IMR-90 (cell line): ENCODE data around the gene TRIM38. TPM values are rescaled to one million over a fixed set of nuclear protein-coding genes. Genes with fewer than 3 reads are reported as not detected.

ENCODE experiments used
- ATAC-seq: fragments of 200-7000 bp; cut with Tn5 transposase; 2 replicates; pipeline ENCODE4 v1.9.1; 2020; ENCODE audit warnings: low read depth, mild to moderate bottlenecking, moderate library complexity
- BruUV-seq: library from RNA; stranded (reverse); fragments of 400-500 nt; replicated peaks from 2 replicates; lab custom pipeline; 2021; lab: Mats Ljungman, UMichigan
- CTCF ChIA-PET: fragments of 300-600 bp; formaldehyde crosslinking; extraction: SDS; loops from one replicate; lab custom pipeline; 2021; ENCODE audit warnings: antibody characterized with exemption; lab: Yijun Ruan, JAX
- POLR2A ChIA-PET: fragments of 300-600 bp; sonication (Branson Sonifier 250); formaldehyde crosslinking; loops from one replicate; lab custom pipeline; 2022; ENCODE audit warnings: antibody characterized with exemption; ENCODE audit not compliant: unreplicated experiment; lab: Charles Lee
- DNase-seq: peaks from one replicate; pipeline ENCODE4 v3.0.0; 2013
- H2AFZ ChIP-seq: replicated peaks from 2 replicates; pipeline ENCODE3; 2013; ENCODE audit warnings: low read length, mild to moderate bottlenecking; ENCODE audit not compliant: poor library complexity
- H2AK5ac ChIP-seq: 2 replicates; pipeline ENCODE4 v1.6.1; 2013; ENCODE audit warnings: low read depth, low read length, inconsistent platforms
- H2AK9ac ChIP-seq: replicated peaks from 2 replicates; pipeline ENCODE3; 2013; ENCODE audit warnings: mild to moderate bottlenecking, low read depth, low read length, moderate library complexity; ENCODE audit not compliant: poor library complexity
- H2BK120ac ChIP-seq: 2 replicates; pipeline ENCODE4 v1.6.1; 2013; ENCODE audit warnings: low read depth, low read length, inconsistent platforms
- H2BK15ac ChIP-seq: 3 replicates; pipeline ENCODE4 v1.6.1; 2013; ENCODE audit warnings: low read depth, low read length, inconsistent platforms
- H2BK20ac ChIP-seq: 2 replicates; pipeline ENCODE4 v1.6.1; 2013; ENCODE audit warnings: low read depth, mild to moderate bottlenecking, inconsistent platforms, low read length, moderate library complexity
- H2BK5ac ChIP-seq: 2 replicates; pipeline ENCODE4 v1.6.1; 2013; ENCODE audit warnings: mild to moderate bottlenecking, low read depth, low read length, inconsistent platforms; ENCODE audit not compliant: poor library complexity, severe bottlenecking
- H3K14ac ChIP-seq: replicated peaks from 2 replicates; pipeline ENCODE4 v1.6.1; 2013; ENCODE audit warnings: low read depth, low read length, inconsistent platforms
- H3K18ac ChIP-seq: 2 replicates; pipeline ENCODE4 v1.6.1; 2013; ENCODE audit warnings: low read depth, low read length, control low read depth
- H3K23ac ChIP-seq: 2 replicates; pipeline ENCODE4 v1.6.1; 2013; ENCODE audit warnings: low read depth, low read length, inconsistent platforms
- H3K27ac ChIP-seq: 2 replicates; pipeline ENCODE4 v1.5.1; 2013; ENCODE audit warnings: mild to moderate bottlenecking, control low read depth, low read length; ENCODE audit not compliant: insufficient read depth
- H3K27me3 ChIP-seq: 2 replicates; pipeline ENCODE4 v1.6.1; 2013; ENCODE audit warnings: low read length; ENCODE audit not compliant: control insufficient read depth, insufficient read depth
- H3K36me3 ChIP-seq: 2 replicates; pipeline ENCODE4 v1.6.1; 2013; ENCODE audit warnings: low read length, mixed read lengths; ENCODE audit not compliant: control insufficient read depth, insufficient read depth
- H3K4ac ChIP-seq: 2 replicates; pipeline ENCODE4 v1.6.1; 2013; ENCODE audit warnings: low read depth, low read length, inconsistent platforms
- H3K4me1 ChIP-seq: 2 replicates; pipeline ENCODE4 v1.6.1; 2013; ENCODE audit warnings: low read length, mixed read lengths; ENCODE audit not compliant: control insufficient read depth, insufficient read depth
- H3K4me2 ChIP-seq: 2 replicates; pipeline ENCODE4 v1.6.1; 2013; ENCODE audit warnings: low read depth, mild to moderate bottlenecking, control low read depth, low read length, moderate library complexity
- H3K4me3 ChIP-seq: 2 replicates; pipeline ENCODE4 v1.5.1; 2013; ENCODE audit warnings: low read depth, mild to moderate bottlenecking, control low read depth, low read length, moderate library complexity; ENCODE audit not compliant: insufficient read depth
- H3K56ac ChIP-seq: 2 replicates; pipeline ENCODE4 v1.6.1; 2013; ENCODE audit warnings: low read length, inconsistent platforms; ENCODE audit not compliant: insufficient read depth; ENCODE audit errors: extremely low read depth
- H3K79me1 ChIP-seq, 2 experiments: 2 replicates each; pipeline ENCODE4 v1.6.1; 2013; ENCODE audit warnings: low read length in 2 of 2, inconsistent platforms in 1 of 2, low read depth in 1 of 2
- H3K9ac ChIP-seq: 2 replicates; pipeline ENCODE4 v1.6.1; 2013; ENCODE audit warnings: low read depth, low read length, control low read depth
- H3K9me1 ChIP-seq: 2 replicates; pipeline ENCODE4 v1.6.1; 2013; ENCODE audit warnings: low read length, inconsistent platforms; ENCODE audit not compliant: insufficient read depth
- H3K9me3 ChIP-seq: 2 replicates; pipeline ENCODE4 v1.6.1; 2013; ENCODE audit warnings: low read length; ENCODE audit not compliant: control insufficient read depth, insufficient read depth
- H4K20me1 ChIP-seq: 2 replicates; pipeline ENCODE4 v1.6.1; 2013; ENCODE audit warnings: low read length, inconsistent platforms; ENCODE audit not compliant: insufficient read depth
- H4K5ac ChIP-seq: 2 replicates; pipeline ENCODE4 v1.6.1; 2013; ENCODE audit warnings: mild to moderate bottlenecking, low read depth, low read length, control low read depth
- H4K8ac ChIP-seq, 2 experiments: 2 replicates each; pipeline ENCODE4 v1.6.1; 2013; ENCODE audit warnings: low read depth in 2 of 2, low read length in 2 of 2, control low read depth in 1 of 2, inconsistent platforms in 1 of 2
- H4K91ac ChIP-seq: 2 replicates; pipeline ENCODE4 v1.6.1; 2013; ENCODE audit warnings: low read depth, low read length, inconsistent platforms; ENCODE audit not compliant: insufficient read depth
- BHLHE40 ChIP-seq: fragments of 150-350 bp; IDR thresholded peaks from 2 replicates; pipeline ENCODE4 v1.6.1; 2016; ENCODE audit warnings: mild to moderate bottlenecking, low read depth, low read length
- FOS ChIP-seq: fragments of 150-350 bp; IDR thresholded peaks from 2 replicates; pipeline ENCODE4 v1.6.1; 2016; ENCODE audit warnings: low read depth, low read length
- MAFK ChIP-seq: IDR thresholded peaks from 2 replicates; pipeline ENCODE4 v1.6.1; 2012; ENCODE audit warnings: low read depth, low read length, improper control_type of control experiment
- MAZ ChIP-seq: IDR thresholded peaks from 2 replicates; pipeline ENCODE4 v1.6.1; 2012; ENCODE audit warnings: low read depth, mild to moderate bottlenecking, low read length, improper control_type of control experiment, moderate library complexity, borderline replicate concordance
- POLR2A ChIP-seq: IDR thresholded peaks from 2 replicates; pipeline ENCODE4 v1.6.1; 2012; ENCODE audit warnings: mild to moderate bottlenecking, low read depth, low read length
- WGBS, 2 experiments: methylation state at CpG; one replicate each; pipeline versions ENCODE4 v1.1.5 to v1.1.7; 2013; ENCODE audit warnings: missing lambda C conversion rate in 2 of 2; ENCODE audit not compliant: insufficient read length in 1 of 2; ENCODE audit errors: extremely low coverage in 2 of 2; 5-methylcytosine and 5-hydroxymethylcytosine counted together
- dilution Hi-C: fragments of 300-500 bp; cut with HindIII; formaldehyde crosslinking; loops from one replicate; pipeline ENCODE4 v1.14.3; 2018; ENCODE audit warnings: low sequenced_read_pairs; ENCODE audit not compliant: unreplicated experiment
- in situ Hi-C: fragments of 300-500 bp; cut with MboI; formaldehyde crosslinking; loops from 3 replicates; pipeline ENCODE4 v1.14.3; 2019; ENCODE audit warnings: low sequenced_read_pairs, inconsistent platforms, mixed read lengths
- intact Hi-C: fragments of 100-400 bp; cut with micrococcal nuclease; formaldehyde crosslinking; loops from 2 replicates; pipeline ENCODE4 v1.10.0; 2022
- polyA plus RNA-seq, 3 experiments: library from polyadenylated mRNA; depleted of rRNA; stranded (reverse); fragments of >200 nt; gene quantifications; 2 replicates each; pipeline ENCODE4 v1.2.3, GENCODE V29; 2012; ENCODE audit warnings: low replicate concordance in 1 of 3
- total RNA-seq: library from RNA; depleted of rRNA; stranded (reverse); fragments of >200 nt; gene quantifications from 2 replicates; pipeline ENCODE4 v1.2.3, GENCODE V29; 2012
- TF ChIP-seq, protein P1 (sequence below): fragments of 150-350 bp; IDR thresholded peaks from 2 replicates; pipeline ENCODE4 v1.6.1; 2016; ENCODE audit warnings: low read depth, mild to moderate bottlenecking, low read length, moderate library complexity, borderline replicate concordance

Gene TRIM38
- total and polyA plus RNA-seq, 2 of the 4 experiments (the other 2 are of a cell fraction), result 4.1 to 6.3 TPM

DNA sequence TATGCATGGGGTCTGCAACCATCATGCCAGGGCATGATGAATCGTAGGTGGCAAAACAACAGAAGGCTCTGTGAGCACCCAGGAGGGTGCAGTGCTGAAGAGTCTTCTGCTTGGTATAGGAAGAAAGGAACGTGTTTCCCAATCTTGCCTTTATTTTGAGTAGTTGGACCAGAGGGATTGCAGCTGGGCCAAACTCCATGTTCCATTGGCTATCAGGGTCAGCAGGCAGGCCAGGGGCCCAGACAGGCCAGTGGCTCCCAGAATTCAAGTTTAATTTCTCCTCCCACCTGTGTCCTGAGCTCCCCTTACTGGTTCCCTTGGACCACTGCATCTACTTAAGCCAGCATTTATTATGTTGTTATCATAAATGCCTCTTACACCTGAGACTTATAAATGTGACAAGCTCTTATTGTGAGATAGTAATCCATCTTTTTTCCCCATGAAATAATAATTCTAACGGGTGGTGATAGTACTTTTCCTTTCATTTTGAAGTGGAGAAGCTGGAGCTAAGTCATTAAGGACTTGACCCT lies 918 bp upstream of the TRIM38 start:
- peak overlapping the region; percentile 56 to 89; a peak in 3 of 4 replicates for H4K8ac ChIP-seq
- H2BK15ac ChIP-seq, result 0 out of 3 replicates have a peak overlapping the region, but pooled peaks have one; percentile 3
- no peak overlapping the region for H3K23ac ChIP-seq
- no peaks in the 10 kb centered on the region for H3K27me3 ChIP-seq
- peak overlapping the region; percentile 58 for H3K4ac ChIP-seq
- H4K91ac ChIP-seq, result 0 out of 2 replicates have a peak overlapping the region, but pooled peaks have one; percentile 27
- no peak for TF ChIP-seq MAZ
- no peak for TF ChIP-seq FOS
- TF ChIP-seq, protein P1, sequence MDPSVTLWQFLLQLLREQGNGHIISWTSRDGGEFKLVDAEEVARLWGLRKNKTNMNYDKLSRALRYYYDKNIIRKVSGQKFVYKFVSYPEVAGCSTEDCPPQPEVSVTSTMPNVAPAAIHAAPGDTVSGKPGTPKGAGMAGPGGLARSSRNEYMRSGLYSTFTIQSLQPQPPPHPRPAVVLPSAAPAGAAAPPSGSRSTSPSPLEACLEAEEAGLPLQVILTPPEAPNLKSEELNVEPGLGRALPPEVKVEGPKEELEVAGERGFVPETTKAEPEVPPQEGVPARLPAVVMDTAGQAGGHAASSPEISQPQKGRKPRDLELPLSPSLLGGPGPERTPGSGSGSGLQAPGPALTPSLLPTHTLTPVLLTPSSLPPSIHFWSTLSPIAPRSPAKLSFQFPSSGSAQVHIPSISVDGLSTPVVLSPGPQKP, result no peak
- no peak for TF ChIP-seq MAFK
- TF ChIP-seq POLR2A, result no peak
- no peak for TF ChIP-seq BHLHE40
- H3K4me2 ChIP-seq, result peak overlapping the region; percentile 87
- no peaks in the 10 kb centered on the region for H3K9me3 ChIP-seq
- H4K20me1 ChIP-seq, result no peaks in the 10 kb centered on the region
- BruUV-seq, result no TSS peak
- peak overlapping the region; percentile 77 for H2BK5ac ChIP-seq
- CTCF ChIA-PET, result interaction anchor here (0.9 to 2.1 kb wide), 3 partner anchors 11 to 31 kb away, joined by 3 to 12 read pairs (median 3); no protein-coding TSS in a partner anchor
- peak overlapping the region; percentile 91; the same call in 1 of the 2 replicates for H3K18ac ChIP-seq
- H3K9ac ChIP-seq, result peak overlapping the region; percentile 51; the same call in 1 of the 2 replicates
- no peak overlapping the region for H2AK5ac ChIP-seq
- H3K14ac ChIP-seq, result no peak overlapping the region
- peaks cover 3 to 24% of the 10 kb centered on the region in 2 experiments; a peak in 2 of 4 replicates for H3K79me1 ChIP-seq
- no peak overlapping the region for H3K4me3 ChIP-seq
- H2AFZ ChIP-seq, result peak overlapping the region; percentile 85
- in situ Hi-C loops (no loop called here), intact Hi-C loops (no loop called here), dilution Hi-C loops (no loop called here)
- H3K56ac ChIP-seq, result peak overlapping the region; percentile 12; the same call in 1 of the 2 replicates
- H4K5ac ChIP-seq, result peak overlapping the region; percentile 97
- DNase-seq, result no peak
- H2BK120ac ChIP-seq, result peak overlapping the region; percentile 69
- no peak overlapping the region for H2AK9ac ChIP-seq
- H2BK20ac ChIP-seq, result peak overlapping the region; percentile 12; the same call in 1 of the 2 replicates
- 0 out of 2 replicates have a peak, but pooled peaks cover 5% of the 10 kb centered on the region for H3K9me1 ChIP-seq
- H3K27ac ChIP-seq, result peak overlapping the region; percentile 79; the same call in 1 of the 2 replicates
- POLR2A ChIA-PET, result no interaction called here
- peaks cover 9% of the 10 kb centered on the region for H3K36me3 ChIP-seq
- WGBS, 2 experiments, result no CpG with 5 or more reads among the region's 3 CpGs
- no peak for ATAC-seq
- H3K4me1 ChIP-seq, result peaks cover 12% of the 10 kb centered on the region
